A673 (cell line): ENCODE results near the gene FAM3C. TPM values are rescaled to one million over a fixed set of nuclear protein-coding genes. Genes with fewer than 3 reads are reported as not detected.

Source experiments
- BruUV-seq: library from RNA; stranded (reverse); fragments of 400-500 nt; replicated peaks from 2 replicates; lab custom pipeline; 2021; lab: Mats Ljungman, UMichigan
- CTCF ChIA-PET: fragments of 300-600 bp; sonication (Branson Sonifier 250); formaldehyde crosslinking; loops from one replicate; lab custom pipeline; 2022; ENCODE audit warnings: antibody characterized with exemption; lab: Charles Lee
- POLR2A ChIA-PET: fragments of 300-600 bp; sonication (Branson Sonifier 250); formaldehyde crosslinking; loops from one replicate; lab custom pipeline; 2022; ENCODE audit warnings: antibody characterized with exemption; ENCODE audit not compliant: low non-redundant PET; lab: Charles Lee
- DNase-seq: peaks from one replicate; pipeline ENCODE4 v3.0.0-alpha.2; 2015; ENCODE audit warnings: low spot score
- H3K27ac ChIP-seq: fragments of 200-600 bp; sonication (generic); 2 replicates; pipeline ENCODE4 v1.5.1; 2016; ENCODE audit warnings: mixed run types, low read depth, mild to moderate bottlenecking, mixed read lengths, antibody characterized with exemption, low read length; ENCODE audit not compliant: poor library complexity, severe bottlenecking
- H3K27me3 ChIP-seq: fragments of 200-600 bp; sonication (generic); replicated peaks from 2 replicates; pipeline ENCODE4 v1.6.1; 2017; ENCODE audit warnings: mixed run types, low read depth, mild to moderate bottlenecking, mixed read lengths, antibody characterized with exemption, low read length; ENCODE audit not compliant: insufficient read depth, poor library complexity
- H3K36me3 ChIP-seq: fragments of 200-600 bp; sonication (generic); 2 replicates; pipeline ENCODE4 v1.6.1; 2016; ENCODE audit warnings: mixed run types, mild to moderate bottlenecking, mixed read lengths, antibody characterized with exemption, low read length; ENCODE audit not compliant: insufficient read depth, poor library complexity, severe bottlenecking
- H3K4me1 ChIP-seq: fragments of 200-600 bp; sonication (generic); 2 replicates; pipeline ENCODE4 v1.6.1; 2017; ENCODE audit warnings: mixed run types, mild to moderate bottlenecking, mixed read lengths, antibody characterized with exemption, low read length; ENCODE audit not compliant: insufficient read depth, poor library complexity, severe bottlenecking
- H3K4me3 ChIP-seq: fragments of 200-600 bp; sonication (generic); 2 replicates; pipeline ENCODE4 v1.5.1; 2016; ENCODE audit warnings: low read depth, mixed run types, mild to moderate bottlenecking, mixed read lengths, low read length; ENCODE audit not compliant: poor library complexity, severe bottlenecking
- H3K9me3 ChIP-seq: fragments of 200-600 bp; sonication (generic); 2 replicates; pipeline ENCODE4 v1.6.1; 2016; ENCODE audit warnings: mixed run types, low read depth, mild to moderate bottlenecking, mixed read lengths, antibody characterized with exemption, low read length; ENCODE audit not compliant: poor library complexity, severe bottlenecking
- EZH2 ChIP-seq: fragments of 200-600 bp; sonication (generic); IDR thresholded peaks from 2 replicates; pipeline ENCODE4 v1.6.1; 2017; ENCODE audit warnings: borderline replicate concordance, low read depth, mild to moderate bottlenecking, mixed read lengths, antibody characterized with exemption, low read length; ENCODE audit not compliant: poor library complexity, severe bottlenecking
- intact Hi-C: fragments of 100-400 bp; cut with micrococcal nuclease; formaldehyde crosslinking; loops from one replicate; pipeline ENCODE4 v1.10.0; 2022; ENCODE audit not compliant: unreplicated experiment
- total RNA-seq: library from RNA; stranded (reverse); gene quantifications from 2 replicates; pipeline ENCODE4 v1.2.3, GENCODE V29; 2021
- TF ChIP-seq, protein P1 (sequence below): fragments of 300-800, 200-600 bp; sonication (generic); conservative IDR thresholded peaks from 2 replicates; pipeline ENCODE4 v1.5.1; 2017; ENCODE audit warnings: low read depth, mild to moderate bottlenecking, antibody characterized with exemption, low read length, moderate library complexity, mixed read lengths

FAM3C gene
- total RNA-seq, 1 experiment from 2014 or later = 33.0 TPM

GRCh38 chr7:121414436-121414835, 18.3 kb upstream of the FAM3C start:
- peak; percentile 23 for DNase-seq
- Histone ChIP-seq H3K27me3 (no peaks in the 10 kb centered on the region), H3K36me3 (no peaks in the 10 kb centered on the region), H3K27ac (no peak overlapping the region), H3K4me1 (peaks cover 6% of the 10 kb centered on the region), H3K4me3 (no peak overlapping the region), H3K9me3 (no peaks in the 10 kb centered on the region)
- POLR2A ChIA-PET = no interaction called here
- no TSS peak for BruUV-seq
- intact Hi-C loops = no loop called here
- no peak for TF ChIP-seq EZH2
- TF ChIP-seq, protein P1, sequence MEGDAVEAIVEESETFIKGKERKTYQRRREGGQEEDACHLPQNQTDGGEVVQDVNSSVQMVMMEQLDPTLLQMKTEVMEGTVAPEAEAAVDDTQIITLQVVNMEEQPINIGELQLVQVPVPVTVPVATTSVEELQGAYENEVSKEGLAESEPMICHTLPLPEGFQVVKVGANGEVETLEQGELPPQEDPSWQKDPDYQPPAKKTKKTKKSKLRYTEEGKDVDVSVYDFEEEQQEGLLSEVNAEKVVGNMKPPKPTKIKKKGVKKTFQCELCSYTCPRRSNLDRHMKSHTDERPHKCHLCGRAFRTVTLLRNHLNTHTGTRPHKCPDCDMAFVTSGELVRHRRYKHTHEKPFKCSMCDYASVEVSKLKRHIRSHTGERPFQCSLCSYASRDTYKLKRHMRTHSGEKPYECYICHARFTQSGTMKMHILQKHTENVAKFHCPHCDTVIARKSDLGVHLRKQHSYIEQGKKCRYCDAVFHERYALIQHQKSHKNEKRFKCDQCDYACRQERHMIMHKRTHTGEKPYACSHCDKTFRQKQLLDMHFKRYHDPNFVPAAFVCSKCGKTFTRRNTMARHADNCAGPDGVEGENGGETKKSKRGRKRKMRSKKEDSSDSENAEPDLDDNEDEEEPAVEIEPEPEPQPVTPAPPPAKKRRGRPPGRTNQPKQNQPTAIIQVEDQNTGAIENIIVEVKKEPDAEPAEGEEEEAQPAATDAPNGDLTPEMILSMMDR = no peak
- CTCF ChIA-PET = no interaction called here

- H3K4me3 ChIP-seq = no peak overlapping the region
- ChIA-PET CTCF (no interaction called here), POLR2A (no interaction called here)
- peaks cover 6% of the 10 kb centered on the region for H3K4me1 ChIP-seq
- no peak overlapping the region for H3K27ac ChIP-seq
- intact Hi-C loops = no loop called here
- H3K36me3 ChIP-seq = no peaks in the 10 kb centered on the region
- DNase-seq = no peak
- no TSS peak for BruUV-seq
- TF ChIP-seq, protein P1 = no peak
- TF ChIP-seq EZH2 = no peak
- no peaks in the 10 kb centered on the region for H3K9me3 ChIP-seq
- no peaks in the 10 kb centered on the region for H3K27me3 ChIP-seq
These were observed 15.5 kb upstream of the FAM3C start for GRCh38 chr7:121411597-121411979.

GRCh38 chr7:121410829-121411596, 14.9 kb upstream of the FAM3C start:
- Histone ChIP-seq H3K27ac (no peak overlapping the region), H3K27me3 (no peaks in the 10 kb centered on the region), H3K4me1 (peaks cover 6% of the 10 kb centered on the region), H3K36me3 (no peaks in the 10 kb centered on the region), H3K4me3 (no peak overlapping the region), H3K9me3 (no peaks in the 10 kb centered on the region)
- intact Hi-C loops = no loop called here
- TF ChIP-seq, protein P1 = no peak
- no peak for TF ChIP-seq EZH2
- no peak for DNase-seq
- ChIA-PET CTCF (no interaction called here), POLR2A (no interaction called here)
- BruUV-seq = no TSS peak
